ENCODE results near the gene EPM2AIP1. TPM values are rescaled to one million over a fixed set of nuclear protein-coding genes. Genes with fewer than 3 reads are reported as not detected.
A peak's percentile ranks its signal among the peaks of the same experiment; 100 is the strongest.

EPM2AIP1 gene
- total RNA-seq, 1 experiment from 2014 or later: 7.8 TPM

DNA sequence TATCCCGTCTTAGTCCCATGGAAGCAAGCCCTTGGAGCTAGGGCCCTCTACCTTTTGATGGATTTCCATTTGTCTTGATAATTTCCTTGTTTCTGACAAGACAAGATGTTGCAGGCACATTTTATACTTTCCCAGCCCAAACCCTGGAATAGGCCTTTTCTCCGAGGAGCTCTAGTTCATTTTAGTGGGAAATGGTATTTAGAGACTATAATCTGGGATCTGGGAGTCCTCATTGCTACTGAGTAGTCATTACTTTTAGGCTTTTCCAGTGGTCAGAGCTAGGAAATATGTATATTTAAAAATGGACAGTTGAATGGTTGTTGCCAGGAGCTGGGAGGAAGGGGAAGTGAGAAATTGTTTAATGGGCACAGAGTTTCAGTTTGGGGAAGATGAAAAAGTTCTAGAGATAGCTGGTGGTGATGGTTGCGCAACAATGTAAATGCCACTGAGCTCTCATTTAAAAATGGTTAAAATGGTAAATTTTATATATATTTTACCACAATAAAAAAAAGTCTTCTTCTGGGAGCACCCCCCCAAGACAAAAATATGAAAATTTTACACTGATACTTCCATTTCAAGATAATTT, 32.0 kb upstream of the EPM2AIP1 start:
- intact Hi-C loops (cut with micrococcal nuclease): loop anchor here (1.0 kb wide), 1 partner anchor 188 kb away; no protein-coding TSS in a partner anchor
- Histone ChIP-seq H3K36me3 (ENCODE audit: low read depth, low read length) (peaks cover 80% of the 10 kb centered on the region), H3K9me3 (ENCODE audit: low read length) (no peaks in the 10 kb centered on the region), H3F3A (ENCODE audit: low read length, unreplicated experiment) (no peaks in the 10 kb centered on the region), H3K4me2 (ENCODE audit: low read length) (no peak overlapping the region), H3K27me3 (ENCODE audit: low read length) (no peaks in the 10 kb centered on the region), H3K4me1 (ENCODE audit: insufficient read depth, low read length) (no peaks in the 10 kb centered on the region), H4K20me1 (ENCODE audit: low read length) (no peaks in the 10 kb centered on the region), H3K4me3 (ENCODE audit: low read length) (no peak overlapping the region), H3K9ac (ENCODE audit: low read length) (no peak overlapping the region), H2AFZ (ENCODE audit: low read length) (no peak overlapping the region), H3K79me2 (ENCODE audit: low read length) (no peaks in the 10 kb centered on the region), H3K27ac (ENCODE audit: low read length) (no peak overlapping the region), H3K9me2 (replicated peaks; ENCODE audit: low read length) (no peaks in the 10 kb centered on the region)
- CTCF ChIA-PET: interaction anchor here (0.6 to 1.9 kb wide), 4 partner anchors 158 to 847 kb away, joined by 3 to 15 read pairs (median 6); no protein-coding TSS in a partner anchor
- DNase-seq: no peak
- no peak for ATAC-seq
- POLR2A ChIA-PET (ENCODE audit: unreplicated experiment): interaction anchor here (0.7 kb wide), 1 partner anchor 1188 kb away, joined by 4 read pairs; no protein-coding TSS in a partner anchor
- TF ChIP-seq EZH2phosphoT487 (IDR thresholded peaks at IDR 0.05; ENCODE audit: borderline replicate concordance, low read length) (no peak), EZH2 (IDR thresholded peaks at IDR 0.05; ENCODE audit: low read length, unreplicated experiment) (no peak)
- TF ChIP-seq, protein P1, sequence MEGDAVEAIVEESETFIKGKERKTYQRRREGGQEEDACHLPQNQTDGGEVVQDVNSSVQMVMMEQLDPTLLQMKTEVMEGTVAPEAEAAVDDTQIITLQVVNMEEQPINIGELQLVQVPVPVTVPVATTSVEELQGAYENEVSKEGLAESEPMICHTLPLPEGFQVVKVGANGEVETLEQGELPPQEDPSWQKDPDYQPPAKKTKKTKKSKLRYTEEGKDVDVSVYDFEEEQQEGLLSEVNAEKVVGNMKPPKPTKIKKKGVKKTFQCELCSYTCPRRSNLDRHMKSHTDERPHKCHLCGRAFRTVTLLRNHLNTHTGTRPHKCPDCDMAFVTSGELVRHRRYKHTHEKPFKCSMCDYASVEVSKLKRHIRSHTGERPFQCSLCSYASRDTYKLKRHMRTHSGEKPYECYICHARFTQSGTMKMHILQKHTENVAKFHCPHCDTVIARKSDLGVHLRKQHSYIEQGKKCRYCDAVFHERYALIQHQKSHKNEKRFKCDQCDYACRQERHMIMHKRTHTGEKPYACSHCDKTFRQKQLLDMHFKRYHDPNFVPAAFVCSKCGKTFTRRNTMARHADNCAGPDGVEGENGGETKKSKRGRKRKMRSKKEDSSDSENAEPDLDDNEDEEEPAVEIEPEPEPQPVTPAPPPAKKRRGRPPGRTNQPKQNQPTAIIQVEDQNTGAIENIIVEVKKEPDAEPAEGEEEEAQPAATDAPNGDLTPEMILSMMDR (conservative IDR thresholded peaks at IDR 0.05; ENCODE audit: low read depth, low read length): no peak
- no TSS peak for BruUV-seq (replicated peaks)

- no peak overlapping the region for H3K9ac ChIP-seq (ENCODE audit: low read length)
- H3K4me1 ChIP-seq (ENCODE audit: insufficient read depth, low read length): no peaks in the 10 kb centered on the region
- no peak overlapping the region for H3K4me2 ChIP-seq (ENCODE audit: low read length)
- H2AFZ ChIP-seq (ENCODE audit: low read length): no peak overlapping the region
- no peak overlapping the region for H3K27ac ChIP-seq (ENCODE audit: low read length)
- no peaks in the 10 kb centered on the region for H3K9me2 ChIP-seq (replicated peaks; ENCODE audit: low read length)
- ChIA-PET CTCF (interaction anchor here (0.6 to 1.9 kb wide), 3 partner anchors 190 to 846 kb away, joined by 3 to 15 read pairs (median 7); no protein-coding TSS in a partner anchor), POLR2A (ENCODE audit: unreplicated experiment) (no interaction called here)
- H3K36me3 ChIP-seq (ENCODE audit: low read depth, low read length): peaks cover 75% of the 10 kb centered on the region
- H3K9me3 ChIP-seq (ENCODE audit: low read length): no peaks in the 10 kb centered on the region
- TF ChIP-seq EZH2 (IDR thresholded peaks at IDR 0.05; ENCODE audit: low read length, unreplicated experiment) (no peak), EZH2phosphoT487 (IDR thresholded peaks at IDR 0.05; ENCODE audit: borderline replicate concordance, low read length) (no peak)
- TF ChIP-seq, protein P1 (conservative IDR thresholded peaks at IDR 0.05; ENCODE audit: low read depth, low read length): peak; percentile 55
- intact Hi-C loops (cut with micrococcal nuclease): loop anchor here (1.0 kb wide), 1 partner anchor 189 kb away; no protein-coding TSS in a partner anchor
- no peaks in the 10 kb centered on the region for H3K27me3 ChIP-seq (ENCODE audit: low read length)
- peak; percentile 23 for DNase-seq
- H4K20me1 ChIP-seq (ENCODE audit: low read length): no peaks in the 10 kb centered on the region
- no peak overlapping the region for H3K4me3 ChIP-seq (ENCODE audit: low read length)
- H3F3A ChIP-seq (ENCODE audit: low read length, unreplicated experiment): no peaks in the 10 kb centered on the region
- H3K79me2 ChIP-seq (ENCODE audit: low read length): no peaks in the 10 kb centered on the region
- no TSS peak for BruUV-seq (replicated peaks)
- peak; percentile 24; the same call in 1 of the 2 replicates for ATAC-seq
These were observed 31.2 kb upstream of the EPM2AIP1 start for GRCh38 chr3:37024092-37024491.

GRCh38 chr3:37017683-37018082, 24.8 kb upstream of the EPM2AIP1 start:
- no peak for TF ChIP-seq EZH2phosphoT487 (IDR thresholded peaks at IDR 0.05; ENCODE audit: borderline replicate concordance, low read length)
- TF ChIP-seq, protein P1 (conservative IDR thresholded peaks at IDR 0.05; ENCODE audit: low read depth, low read length): no peak
- TF ChIP-seq EZH2 (IDR thresholded peaks at IDR 0.05; ENCODE audit: low read length, unreplicated experiment): no peak
- intact Hi-C loops (cut with micrococcal nuclease): no loop called here
- no peaks in the 10 kb centered on the region for H3K4me1 ChIP-seq (ENCODE audit: insufficient read depth, low read length)
- no peaks in the 10 kb centered on the region for H3K9me2 ChIP-seq (replicated peaks; ENCODE audit: low read length)
- no peak overlapping the region for H3K4me2 ChIP-seq (ENCODE audit: low read length)
- no peaks in the 10 kb centered on the region for H3K9me3 ChIP-seq (ENCODE audit: low read length)
- no peak overlapping the region for H2AFZ ChIP-seq (ENCODE audit: low read length)
- ATAC-seq: no peak
- H3K36me3 ChIP-seq (ENCODE audit: low read depth, low read length): peaks cover 58% of the 10 kb centered on the region
- H3K4me3 ChIP-seq (ENCODE audit: low read length): no peak overlapping the region
- no peaks in the 10 kb centered on the region for H3K79me2 ChIP-seq (ENCODE audit: low read length)
- CTCF ChIA-PET: no interaction called here
- BruUV-seq (replicated peaks): no TSS peak
- H3K27ac ChIP-seq (ENCODE audit: low read length): no peak overlapping the region
- no peaks in the 10 kb centered on the region for H3K27me3 ChIP-seq (ENCODE audit: low read length)
- H3F3A ChIP-seq (ENCODE audit: low read length, unreplicated experiment): no peaks in the 10 kb centered on the region
- POLR2A ChIA-PET (ENCODE audit: unreplicated experiment): no interaction called here
- no peak for DNase-seq
- no peak overlapping the region for H3K9ac ChIP-seq (ENCODE audit: low read length)
- no peaks in the 10 kb centered on the region for H4K20me1 ChIP-seq (ENCODE audit: low read length)
